ENCODE results near the gene GNAI3.
A peak's percentile ranks its signal among the peaks of the same experiment; 100 is the strongest.

GNAI3 gene

DNA sequence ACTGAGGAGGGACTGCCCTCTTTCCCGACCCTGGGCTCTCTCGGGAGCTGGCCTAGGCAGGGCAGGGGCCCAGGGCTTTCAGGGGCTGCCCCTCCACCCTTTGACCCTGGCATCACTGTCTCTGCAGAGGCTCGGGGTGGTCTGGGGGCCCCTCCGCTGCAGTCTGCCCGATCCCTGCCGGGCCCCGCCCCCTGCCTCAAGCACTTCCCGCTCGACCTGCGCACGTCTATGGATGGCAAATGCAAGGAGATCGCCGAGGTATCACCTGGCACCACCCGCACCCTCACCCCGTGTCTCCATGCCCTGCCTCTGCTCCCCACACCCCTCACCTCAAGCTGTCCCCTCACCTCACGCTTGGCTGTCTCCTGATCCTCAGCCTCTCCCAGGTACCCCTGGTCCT lies 76.8 kb downstream of the GNAI3 start:
- DNase-seq, result no peak

DNA sequence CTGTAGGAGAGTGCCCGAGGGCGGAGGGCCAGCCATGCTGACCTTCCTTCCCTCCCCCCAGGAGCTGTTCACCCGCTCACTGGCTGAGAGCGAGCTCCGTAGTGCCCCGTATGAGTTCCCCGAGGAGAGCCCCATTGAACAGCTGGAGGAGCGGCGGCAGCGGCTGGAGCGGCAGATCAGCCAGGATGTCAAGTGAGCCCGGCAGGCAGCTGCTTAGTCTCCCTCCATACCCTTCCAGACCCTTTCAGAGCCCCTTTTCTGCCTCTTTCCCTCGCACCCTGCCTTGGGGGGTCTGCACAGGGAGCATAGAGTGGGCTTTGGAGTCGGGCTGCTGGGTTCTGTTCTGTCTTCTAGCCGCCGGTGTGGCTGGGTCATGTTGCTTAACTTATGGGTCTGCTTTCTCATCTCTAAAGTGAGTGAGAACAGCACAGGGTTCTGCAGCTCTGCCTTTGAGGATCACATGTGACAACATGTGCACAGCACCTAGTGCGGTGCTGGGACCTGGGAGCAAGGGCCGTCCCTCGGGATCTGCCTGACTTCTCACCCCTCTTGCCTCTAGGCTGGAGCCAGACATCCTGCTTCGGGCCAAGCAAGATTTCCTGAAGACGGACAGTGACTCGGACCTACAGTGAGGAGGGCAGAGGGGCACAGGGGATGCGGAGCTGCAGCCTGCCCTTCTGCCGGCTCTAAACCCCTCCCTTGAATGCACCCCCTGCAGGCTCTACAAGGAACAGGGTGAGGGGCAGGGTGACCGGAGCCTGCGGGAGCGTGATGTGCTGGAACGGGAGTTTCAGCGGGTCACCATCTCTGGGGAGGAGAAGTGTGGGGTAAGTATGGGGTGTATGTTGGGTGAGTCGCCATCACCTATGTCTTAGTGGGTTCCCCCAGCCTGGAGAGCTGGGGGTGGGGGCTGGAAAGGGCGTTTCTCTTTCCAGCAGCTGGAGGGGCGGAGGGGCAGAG lies 77.5 kb downstream of the GNAI3 start:
- no peak for DNase-seq

DNA sequence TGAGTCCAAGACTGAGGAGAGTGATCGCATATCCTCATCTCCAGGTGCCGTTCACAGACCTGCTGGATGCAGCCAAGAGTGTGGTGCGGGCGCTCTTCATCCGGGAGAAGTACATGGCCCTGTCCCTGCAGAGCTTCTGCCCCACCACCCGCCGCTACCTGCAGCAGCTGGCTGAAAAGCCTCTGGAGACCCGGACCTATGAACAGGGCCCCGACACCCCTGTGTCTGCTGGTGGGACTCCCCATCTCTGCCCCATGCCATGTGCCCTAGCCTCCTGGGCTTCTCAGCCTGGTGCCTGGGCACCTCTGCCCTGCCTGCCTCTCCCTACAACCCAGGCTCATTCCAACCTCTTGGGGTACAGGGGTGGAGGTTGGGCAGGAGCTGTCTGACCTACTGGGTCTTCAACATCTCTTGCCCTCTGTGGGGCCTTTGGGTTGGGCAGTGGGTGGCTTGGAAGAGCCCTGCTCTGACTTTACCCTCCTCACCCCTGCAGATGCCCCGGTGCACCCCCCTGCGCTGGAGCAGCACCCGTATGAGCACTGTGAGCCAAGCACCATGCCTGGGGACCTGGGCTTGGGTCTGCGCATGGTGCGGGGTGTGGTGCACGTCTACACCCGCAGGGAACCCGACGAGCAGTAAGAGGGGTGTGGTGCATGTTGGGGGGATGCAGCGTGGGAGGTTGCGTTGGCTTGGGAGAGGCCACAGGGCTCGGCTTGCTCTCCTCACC lies 78.4 kb downstream of the GNAI3 start:
- DNase-seq, result no peak

DNA sequence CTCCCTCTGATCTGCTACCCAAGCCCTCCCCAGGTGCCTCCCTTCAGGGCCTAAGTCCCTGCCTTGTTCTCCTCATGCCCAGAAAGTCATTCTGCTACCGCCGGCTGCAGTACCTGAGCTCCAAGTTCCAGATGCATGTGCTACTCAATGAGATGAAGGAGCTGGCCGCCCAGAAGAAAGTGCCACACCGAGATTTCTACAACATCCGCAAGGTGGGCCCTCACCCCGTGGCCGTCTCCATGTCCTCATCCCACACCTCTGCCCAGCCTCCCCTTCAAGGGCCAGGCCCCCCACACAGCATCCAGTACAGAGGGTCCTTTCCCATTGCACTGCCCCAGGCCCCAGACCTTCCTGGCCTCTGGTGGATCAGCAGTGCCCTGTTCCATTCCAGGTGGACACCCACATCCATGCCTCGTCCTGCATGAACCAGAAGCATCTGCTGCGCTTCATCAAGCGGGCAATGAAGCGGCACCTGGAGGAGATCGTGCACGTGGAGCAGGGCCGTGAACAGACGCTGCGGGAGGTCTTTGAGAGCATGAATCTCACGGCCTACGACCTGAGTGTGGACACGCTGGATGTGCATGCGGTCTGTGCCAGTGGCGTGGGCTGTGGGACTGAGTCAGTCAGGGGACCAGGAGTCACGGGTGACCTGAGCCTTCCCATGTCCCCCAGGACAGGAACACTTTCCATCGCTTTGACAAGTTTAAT lies 79.4 kb downstream of the GNAI3 start:
- DNase-seq, result no peak

DNA sequence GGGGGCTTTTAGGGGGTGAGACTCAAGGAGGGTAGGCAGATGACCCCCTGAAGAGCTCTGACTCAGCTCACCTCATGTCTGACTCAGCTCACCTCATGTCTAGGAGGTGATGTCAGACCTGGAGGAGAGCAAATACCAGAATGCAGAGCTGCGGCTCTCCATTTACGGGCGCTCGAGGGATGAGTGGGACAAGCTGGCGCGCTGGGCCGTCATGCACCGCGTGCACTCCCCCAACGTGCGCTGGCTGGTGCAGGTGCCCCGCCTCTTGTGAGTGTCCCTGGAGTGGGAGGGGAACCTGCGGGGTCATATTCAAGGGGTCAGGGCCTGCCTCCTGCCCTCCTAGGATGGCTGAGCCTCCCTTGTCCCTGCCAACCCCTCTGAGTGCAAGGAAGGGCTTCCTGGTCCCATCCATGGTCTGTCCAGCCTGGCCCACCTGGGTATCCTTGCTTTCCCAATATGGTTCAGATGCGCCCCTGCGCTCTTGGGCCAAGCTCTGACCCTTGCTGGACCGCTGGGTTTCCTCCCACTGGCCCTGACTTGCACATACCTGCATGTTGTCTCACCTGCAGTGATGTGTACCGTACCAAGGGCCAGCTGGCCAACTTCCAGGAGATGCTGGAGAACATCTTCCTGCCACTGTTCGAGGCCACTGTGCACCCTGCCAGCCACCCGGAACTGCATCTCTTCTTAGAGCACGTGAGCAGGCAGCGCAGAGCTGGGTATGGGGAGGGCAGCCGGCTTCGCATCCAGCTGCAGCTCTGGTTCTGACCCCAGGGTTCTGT lies 80.3 kb downstream of the GNAI3 start:
- DNase-seq, result no peak

DNA sequence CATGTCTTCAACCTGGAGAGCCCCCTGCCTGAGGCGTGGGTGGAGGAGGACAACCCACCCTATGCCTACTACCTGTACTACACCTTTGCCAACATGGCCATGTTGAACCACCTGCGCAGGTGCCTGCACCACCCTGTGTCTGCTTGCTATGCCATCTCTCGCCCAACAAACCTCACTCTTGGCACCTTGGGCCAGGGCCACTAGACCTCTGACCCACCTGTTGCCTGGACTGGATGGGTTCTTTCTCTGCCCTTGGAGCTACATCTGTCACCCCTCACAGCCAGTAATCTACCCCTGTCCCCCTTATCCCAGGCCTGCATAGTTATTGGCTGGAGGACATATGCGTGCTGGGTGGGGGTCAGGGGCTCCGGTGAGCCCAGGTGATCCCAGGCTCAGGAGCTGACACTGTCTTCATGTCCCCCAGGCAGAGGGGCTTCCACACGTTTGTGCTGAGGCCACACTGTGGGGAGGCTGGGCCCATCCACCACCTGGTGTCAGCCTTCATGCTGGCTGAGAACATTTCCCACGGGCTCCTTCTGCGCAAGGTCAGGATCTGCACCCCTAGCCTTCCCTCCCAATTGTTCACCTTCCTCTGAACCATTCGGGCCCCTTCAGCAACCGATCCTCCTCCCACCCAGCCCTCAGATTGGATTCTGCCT lies 81.1 kb downstream of the GNAI3 start:
- no peak for DNase-seq

DNA sequence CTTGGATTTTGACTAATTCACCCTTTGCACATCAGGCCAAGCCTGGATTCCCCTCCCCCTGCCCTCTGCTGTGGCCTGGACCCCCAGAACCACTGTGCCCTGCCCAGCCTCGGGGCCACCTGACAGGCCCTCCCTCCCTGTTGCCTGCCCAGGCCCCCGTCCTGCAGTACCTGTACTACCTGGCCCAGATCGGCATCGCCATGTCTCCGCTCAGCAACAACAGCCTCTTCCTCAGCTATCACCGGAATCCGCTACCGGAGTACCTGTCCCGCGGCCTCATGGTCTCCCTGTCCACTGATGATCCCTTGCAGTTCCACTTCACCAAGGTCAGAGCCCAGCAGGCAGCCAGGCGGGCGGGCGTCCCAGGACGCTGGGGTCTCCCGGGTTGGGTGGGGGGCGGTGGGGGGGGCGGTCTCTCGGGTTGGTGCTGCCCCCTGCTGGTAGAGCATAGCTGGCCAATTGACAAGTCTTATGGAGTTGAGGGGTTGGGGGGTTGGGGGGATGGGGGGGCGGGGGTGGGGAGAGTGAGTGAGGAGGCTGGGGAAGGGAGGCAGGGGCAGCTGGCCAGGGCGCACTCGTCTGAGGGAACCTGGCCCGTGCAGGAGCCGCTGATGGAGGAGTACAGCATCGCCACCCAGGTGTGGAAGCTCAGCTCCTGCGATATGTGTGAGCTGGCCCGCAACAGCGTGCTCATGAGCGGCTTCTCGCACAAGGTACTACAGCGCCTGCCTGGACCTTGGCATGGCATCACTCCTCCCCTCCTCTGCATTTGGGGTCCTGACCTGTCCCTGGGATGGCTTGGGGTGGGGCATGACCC lies 81.9 kb downstream of the GNAI3 start:
- peak in 1 of 5 experiments; percentile 14 for DNase-seq

DNA sequence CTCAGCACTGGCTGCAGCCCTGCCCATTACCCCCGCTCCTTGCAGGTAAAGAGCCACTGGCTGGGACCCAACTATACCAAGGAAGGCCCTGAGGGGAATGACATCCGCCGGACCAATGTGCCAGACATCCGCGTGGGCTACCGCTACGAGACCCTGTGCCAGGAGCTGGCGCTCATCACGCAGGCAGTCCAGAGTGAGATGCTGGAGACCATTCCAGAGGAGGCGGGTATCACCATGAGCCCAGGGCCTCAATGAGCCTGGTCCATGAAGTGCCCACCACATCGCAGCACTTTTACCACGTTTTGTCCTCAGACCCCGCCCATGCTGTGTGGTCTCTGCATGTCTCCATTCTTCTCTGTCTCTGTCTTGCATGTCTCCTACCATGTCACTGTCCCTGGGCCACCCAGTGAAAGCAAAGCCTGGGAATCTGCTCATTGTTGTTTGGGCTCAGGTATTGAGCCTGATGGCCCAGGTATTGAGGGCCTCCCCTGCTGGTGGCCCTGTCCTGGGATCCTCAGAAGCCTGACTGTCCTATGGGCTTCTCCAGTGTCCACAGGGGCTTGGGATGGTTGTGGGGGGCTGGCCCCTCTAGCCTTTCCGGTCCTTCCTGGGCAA lies 82.6 kb downstream of the GNAI3 start:
- no peak for DNase-seq

DNA sequence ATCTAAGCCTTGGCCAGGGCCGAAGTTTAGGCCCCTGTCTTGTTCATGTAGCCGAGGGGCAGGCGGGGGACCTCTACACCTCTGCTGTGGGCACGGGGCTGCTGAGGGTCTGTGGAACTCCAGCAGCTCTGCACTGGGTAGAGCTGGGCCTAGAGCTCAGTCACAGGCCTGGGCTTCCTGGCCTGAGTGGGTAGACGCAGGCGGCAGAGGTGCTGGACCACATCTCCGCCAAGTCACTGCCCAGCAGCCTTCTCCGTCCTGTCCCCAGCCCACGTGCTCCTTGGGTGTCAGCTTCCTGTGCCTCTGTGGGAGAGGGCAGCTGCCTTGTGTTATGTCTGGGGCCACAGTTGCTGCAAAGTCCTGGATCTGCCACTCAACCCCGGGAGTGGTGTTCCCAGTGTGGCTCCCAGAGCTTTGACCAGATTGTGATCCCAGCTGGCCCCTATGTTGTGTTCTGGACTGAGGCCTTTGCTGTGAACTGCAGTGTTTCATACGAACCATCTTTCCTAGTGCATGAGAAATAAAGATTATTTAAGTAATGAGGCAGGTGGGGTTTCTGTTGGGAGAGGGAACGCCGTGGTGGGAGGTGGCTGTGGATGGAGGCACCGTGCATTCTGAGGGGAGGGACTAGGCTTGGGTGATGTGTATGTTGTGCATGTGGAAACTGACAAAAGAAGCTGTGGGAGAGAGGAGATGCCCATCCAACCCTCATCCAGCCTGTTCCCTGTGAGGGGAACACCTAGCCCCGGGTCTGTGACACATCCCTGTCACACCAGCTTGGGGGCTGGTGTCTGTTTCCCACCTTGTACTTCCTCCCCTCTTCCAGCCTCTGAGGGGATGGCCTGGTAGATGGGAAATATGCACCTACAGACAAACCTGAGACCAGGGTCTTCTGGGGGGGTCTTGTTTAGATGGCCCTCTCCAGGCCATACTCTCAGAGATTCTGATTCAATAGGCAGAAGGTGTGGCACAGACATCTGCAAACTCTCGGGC lies 83.4 kb downstream of the GNAI3 start:
- DNase-seq, result no peak

DNA sequence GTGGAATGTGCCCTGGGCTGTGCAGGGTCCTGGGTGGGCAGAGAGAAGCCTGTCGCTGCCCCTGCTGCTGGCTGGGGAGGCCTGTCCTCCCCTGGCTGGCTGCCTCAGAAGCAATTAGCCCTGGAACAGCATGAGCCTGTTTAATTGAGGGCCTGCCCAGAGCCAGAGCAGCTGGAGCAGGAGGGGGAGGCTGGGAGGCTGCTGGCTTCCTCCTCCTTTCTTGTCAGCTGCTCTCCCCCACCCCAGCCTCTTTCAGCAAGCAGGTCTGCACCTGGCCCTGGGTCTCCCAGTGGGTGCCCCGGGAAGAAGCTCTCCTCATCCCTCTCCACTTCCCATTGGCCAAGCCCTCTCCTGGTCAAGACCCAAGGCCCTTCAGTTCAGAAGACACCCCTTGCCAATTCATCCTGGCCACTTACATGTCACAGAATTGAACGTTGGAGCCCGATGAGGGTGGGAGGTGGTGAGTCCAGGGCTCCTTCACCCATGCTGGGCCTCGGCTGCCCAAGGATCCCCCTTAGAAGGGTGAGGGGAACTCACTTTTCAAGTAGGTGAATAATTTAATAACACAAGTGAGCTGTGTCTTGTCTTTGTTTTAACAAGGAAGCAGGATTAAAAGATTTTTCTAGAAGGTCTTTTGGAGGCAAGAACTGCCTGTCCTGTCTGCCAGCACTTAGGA lies 84.4 kb downstream of the GNAI3 start:
- no peak for DNase-seq

DNA sequence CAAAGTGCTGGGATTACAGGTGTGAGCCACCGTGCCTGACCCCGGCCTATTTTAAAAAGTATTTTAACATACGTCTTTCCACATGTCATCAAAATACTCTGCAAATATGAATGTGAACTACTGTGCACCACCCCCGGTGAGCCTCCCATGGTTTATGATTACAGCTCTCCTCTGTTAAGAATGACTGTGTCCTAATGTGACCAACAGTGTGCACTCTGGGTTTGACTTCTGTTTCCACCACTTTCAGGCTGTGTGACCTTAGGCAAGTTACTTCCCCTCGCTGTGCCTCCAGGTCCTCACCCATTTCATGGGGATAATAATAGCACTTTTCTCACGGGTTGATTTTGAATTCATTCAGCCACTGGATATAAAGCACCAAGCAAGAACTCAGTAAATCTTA lies 85.9 kb downstream of the GNAI3 start:
- no peak for DNase-seq

DNA sequence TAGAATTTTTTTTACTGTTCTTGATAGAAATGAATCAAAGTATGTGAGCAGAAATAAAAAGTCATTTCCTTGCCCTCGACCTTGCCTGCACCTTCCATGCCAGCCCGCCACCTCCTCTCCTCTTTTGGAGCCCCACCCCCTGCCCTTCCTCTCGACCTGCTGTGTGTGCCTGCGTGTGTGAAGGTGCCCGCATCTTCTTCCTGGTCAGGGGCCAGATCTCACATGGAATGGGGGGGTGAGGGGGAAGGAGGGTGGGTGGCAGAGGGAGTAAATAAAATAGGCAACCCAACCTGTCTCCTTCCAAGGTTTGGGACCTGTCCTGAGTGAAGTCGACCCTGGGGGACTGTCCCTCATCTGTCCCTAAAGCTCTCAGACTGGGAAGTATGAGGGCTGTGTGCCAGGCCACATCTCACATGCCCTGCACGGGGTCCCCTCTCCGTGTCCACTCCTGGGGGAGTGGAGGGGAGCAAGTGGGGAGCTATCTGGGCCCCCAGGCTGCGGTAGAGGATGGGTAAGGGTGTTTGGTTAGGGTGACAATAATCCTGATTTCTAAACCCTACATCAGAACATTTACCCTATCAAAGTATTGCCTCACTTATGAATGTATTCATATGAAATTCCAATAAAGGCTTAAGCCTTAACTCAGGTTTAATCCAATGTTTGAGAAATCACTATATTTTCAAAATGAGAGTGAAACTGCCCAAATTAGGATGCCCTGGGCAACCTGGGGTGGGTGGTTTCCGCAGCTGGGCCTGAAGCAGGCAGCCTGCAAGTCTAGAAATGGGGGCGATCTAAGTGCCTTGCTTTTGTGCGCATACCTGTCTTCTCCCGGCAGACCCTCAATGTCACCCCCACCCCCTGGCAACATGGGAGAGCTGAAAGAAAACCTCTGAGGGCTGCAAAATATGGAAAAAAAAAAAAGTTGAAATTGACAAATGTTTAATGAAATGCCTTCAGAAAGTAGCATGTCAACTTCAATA lies 86.6 kb downstream of the GNAI3 start:
- DNase-seq, result peak in 1 of 5 experiments; percentile 40

DNA sequence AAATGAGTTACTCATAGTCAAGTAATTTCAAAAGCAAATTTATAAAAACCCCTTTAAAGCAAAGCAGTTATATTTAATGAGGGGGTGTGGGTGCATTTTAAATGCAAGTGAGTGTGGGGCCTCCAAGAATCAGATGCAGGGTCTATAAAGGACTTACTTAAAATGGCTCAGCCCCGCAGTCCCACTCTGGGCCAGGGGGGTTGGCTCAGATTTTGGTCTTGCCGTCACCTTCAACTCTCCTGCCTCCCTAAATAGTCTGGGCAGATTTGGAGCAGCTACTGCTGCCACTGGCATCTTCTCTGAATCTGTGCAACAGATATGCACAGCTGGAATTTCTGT lies 87.4 kb downstream of the GNAI3 start:
- DNase-seq, result no peak

DNA sequence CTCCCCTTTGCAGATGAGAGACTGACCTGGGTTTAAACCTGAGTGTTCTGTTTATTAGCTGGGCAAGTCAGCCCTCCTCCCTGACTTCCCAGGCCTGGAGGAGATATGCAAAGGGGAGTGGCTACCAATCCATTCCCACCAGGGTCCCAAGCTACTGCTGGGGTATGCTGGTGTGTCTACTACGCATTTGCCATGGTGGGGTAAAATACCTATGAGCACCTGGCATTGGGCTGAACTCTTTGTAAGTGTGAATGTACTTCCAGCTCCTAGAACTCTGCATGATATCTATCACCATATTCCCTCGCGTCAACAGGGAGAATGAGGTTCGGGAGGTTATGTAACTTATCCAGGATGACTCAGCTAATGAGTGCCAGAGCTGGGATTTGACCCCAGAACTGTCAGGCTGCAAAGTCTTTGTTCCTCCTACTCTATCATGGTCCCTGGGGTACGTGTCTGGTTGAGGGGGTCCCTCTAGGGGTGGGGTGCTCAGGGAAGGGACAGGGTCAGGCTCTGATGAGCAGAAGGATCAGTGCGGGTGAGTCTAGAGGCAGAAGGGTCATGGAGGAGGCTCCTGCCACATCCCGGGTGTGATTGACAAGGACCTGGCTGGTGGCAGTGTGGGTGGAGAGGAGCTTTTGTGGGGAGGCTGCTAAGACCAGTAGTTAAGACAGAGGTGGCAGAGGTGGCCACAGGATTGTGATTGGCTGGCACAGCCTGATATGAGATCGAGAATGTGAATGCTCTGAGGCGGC lies 88.0 kb downstream of the GNAI3 start:
- no peak for DNase-seq

DNA sequence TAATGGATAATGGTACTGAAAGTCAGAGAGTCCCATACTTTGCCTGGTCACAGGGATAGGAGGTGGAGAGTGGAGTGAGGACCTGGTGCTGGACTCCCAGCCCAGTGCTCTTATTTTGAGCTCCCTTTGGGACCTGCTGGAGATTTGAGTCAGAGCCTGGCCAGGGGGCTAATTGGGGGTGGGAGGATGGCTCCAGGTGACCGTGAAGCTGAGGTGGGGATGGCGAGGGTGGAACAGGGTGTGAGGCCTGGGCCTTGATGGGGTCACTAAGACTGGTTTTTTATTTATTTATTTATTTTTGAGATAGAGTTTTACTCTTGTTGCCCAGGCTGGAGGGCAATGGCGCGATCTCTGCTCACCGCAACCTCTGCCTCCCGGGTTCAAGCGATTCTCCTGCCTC lies 89.0 kb downstream of the GNAI3 start:
- DNase-seq, result no peak

DNA sequence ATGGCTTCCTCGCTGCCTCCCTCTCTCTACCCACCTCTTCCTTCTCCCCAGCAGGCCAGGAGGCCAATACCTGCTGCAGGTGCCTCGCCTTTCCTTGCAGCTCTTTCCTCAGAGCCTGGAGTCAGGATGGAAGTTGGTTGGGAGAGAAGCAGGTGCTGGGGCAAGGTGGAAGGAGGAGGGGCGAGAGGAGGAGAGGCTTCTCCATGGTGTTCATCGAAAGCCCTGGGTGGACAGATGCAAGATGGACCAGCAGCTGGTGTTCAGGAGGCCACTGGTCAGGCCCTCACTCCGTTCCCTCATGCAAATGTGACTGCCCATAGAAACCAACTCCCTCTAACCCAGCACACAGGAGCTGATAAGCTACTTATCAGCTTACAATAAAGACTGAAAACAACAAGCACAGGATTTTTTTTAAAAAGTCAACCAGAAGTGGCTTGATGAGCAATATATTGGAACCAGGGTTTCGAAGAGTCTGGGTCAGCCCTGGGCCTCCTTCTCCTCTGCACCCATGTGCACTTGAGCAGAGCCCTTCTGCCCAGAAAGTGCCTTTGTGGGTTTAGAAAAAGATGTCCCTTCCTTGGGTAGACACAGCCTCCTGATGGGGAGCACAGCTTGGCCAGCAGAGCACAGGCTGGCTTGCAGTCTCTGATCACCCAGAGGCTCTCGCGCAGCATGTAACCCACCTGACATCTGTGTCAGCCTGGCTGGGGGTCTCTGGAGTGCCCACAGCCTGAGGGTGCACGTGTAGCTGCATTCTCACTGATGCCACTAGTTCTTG lies 90.8 kb downstream of the GNAI3 start:
- DNase-seq, result no peak
